Esophagus (tissue), 2 donors: ENCODE data around the gene XPO6. TPM values are rescaled to one million over a fixed set of nuclear protein-coding genes. Genes with fewer than 3 reads are reported as not detected.
"Not testable (repeated sequence)": the region's sequence is repeated elsewhere in the genome, so short reads cannot be mapped to it uniquely, and the experiment has no call there.

ENCODE experiments used
- H3K27ac ChIP-seq, 2 donors: one replicate each; pipeline ENCODE4 v1.5.1; 2013; ENCODE audit warnings: low read depth in 2 of 2, mild to moderate bottlenecking in 2 of 2, inconsistent platforms in 1 of 2, low read length in 1 of 2, moderate library complexity in 1 of 2
- H3K27me3 ChIP-seq, 2 donors: one replicate each; pipeline ENCODE4 v1.6.1; 2013; ENCODE audit warnings: low read length in 2 of 2, control low read depth in 1 of 2, mild to moderate bottlenecking in 1 of 2; ENCODE audit not compliant: insufficient read depth in 2 of 2, control insufficient read depth in 1 of 2
- H3K36me3 ChIP-seq, 2 donors: one replicate each; pipeline ENCODE4 v1.6.1; 2013; ENCODE audit warnings: low read length in 1 of 2; ENCODE audit not compliant: control insufficient read depth in 2 of 2, insufficient read depth in 2 of 2
- H3K4me1 ChIP-seq, 2 donors: one replicate each; pipeline ENCODE4 v1.6.1; 2013; ENCODE audit warnings: low read length in 1 of 2; ENCODE audit not compliant: control insufficient read depth in 2 of 2, insufficient read depth in 2 of 2
- H3K4me3 ChIP-seq, 2 donors: one replicate each; pipeline ENCODE4 v1.5.1; 2013; ENCODE audit warnings: low read length in 2 of 2, mild to moderate bottlenecking in 2 of 2, low read depth in 1 of 2, moderate library complexity in 1 of 2
- H3K9me3 ChIP-seq, 2 donors: one replicate each; pipeline ENCODE4 v1.6.1; 2013; ENCODE audit warnings: mild to moderate bottlenecking in 2 of 2, low read depth in 1 of 2, low read length in 1 of 2, moderate library complexity in 1 of 2; ENCODE audit not compliant: control insufficient read depth in 2 of 2, insufficient read depth in 1 of 2
- WGBS, 2 donors: extraction: QIAGEN DNeasy Blood & Tissue Kit; methylation state at CpG; one replicate each; pipeline ENCODE4 v1.1.7; 2013; 5-methylcytosine and 5-hydroxymethylcytosine counted together
- polyA plus RNA-seq, 2 donors: library from polyadenylated mRNA; stranded (reverse); fragments of 200-250 nt; gene quantifications; one replicate each; pipeline ENCODE4 v1.2.3, GENCODE V29; 2013
- donor health status: healthy with polysubstance abuse.
- donor health status: Bipolar disorder and iron deficiency.

Gene XPO6
- polyA plus RNA-seq, 2 donors: 50.6 to 52.1 TPM

DNA sequence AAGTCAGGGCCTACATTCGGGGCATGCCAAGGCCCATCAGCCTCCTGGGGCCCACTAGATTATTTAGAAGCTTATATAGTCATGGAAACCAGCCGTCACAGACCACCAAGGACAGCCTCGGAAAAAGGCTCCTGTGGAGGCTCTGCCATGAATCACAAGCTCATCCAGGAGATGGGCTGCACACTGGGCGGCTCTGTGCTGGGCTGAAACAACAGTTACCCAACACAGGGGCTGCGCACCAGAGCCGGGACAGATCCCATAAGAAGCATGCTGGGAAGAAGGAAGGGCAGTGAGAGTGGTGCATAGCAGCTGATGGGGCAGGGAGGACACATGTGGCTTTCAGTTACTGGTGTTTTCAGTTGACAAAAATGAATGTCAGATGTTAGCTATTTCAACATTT is 80.6 kb downstream of the XPO6 start:
- Histone ChIP-seq H3K4me1 (peaks cover 2 to 3% of the 10 kb centered on the region in 2 donors), H3K27ac (peak overlapping the region; percentile 22 to 33), H3K4me3 (no peak overlapping the region), H3K27me3 (no peaks in the 10 kb centered on the region), H3K9me3 (no peaks in the 10 kb centered on the region), H3K36me3 (peaks cover 5 to 40% of the 10 kb centered on the region in 2 donors)
- WGBS, 2 donors: 82 to 91% methylated on average over 6 of the region's 6 CpGs

DNA sequence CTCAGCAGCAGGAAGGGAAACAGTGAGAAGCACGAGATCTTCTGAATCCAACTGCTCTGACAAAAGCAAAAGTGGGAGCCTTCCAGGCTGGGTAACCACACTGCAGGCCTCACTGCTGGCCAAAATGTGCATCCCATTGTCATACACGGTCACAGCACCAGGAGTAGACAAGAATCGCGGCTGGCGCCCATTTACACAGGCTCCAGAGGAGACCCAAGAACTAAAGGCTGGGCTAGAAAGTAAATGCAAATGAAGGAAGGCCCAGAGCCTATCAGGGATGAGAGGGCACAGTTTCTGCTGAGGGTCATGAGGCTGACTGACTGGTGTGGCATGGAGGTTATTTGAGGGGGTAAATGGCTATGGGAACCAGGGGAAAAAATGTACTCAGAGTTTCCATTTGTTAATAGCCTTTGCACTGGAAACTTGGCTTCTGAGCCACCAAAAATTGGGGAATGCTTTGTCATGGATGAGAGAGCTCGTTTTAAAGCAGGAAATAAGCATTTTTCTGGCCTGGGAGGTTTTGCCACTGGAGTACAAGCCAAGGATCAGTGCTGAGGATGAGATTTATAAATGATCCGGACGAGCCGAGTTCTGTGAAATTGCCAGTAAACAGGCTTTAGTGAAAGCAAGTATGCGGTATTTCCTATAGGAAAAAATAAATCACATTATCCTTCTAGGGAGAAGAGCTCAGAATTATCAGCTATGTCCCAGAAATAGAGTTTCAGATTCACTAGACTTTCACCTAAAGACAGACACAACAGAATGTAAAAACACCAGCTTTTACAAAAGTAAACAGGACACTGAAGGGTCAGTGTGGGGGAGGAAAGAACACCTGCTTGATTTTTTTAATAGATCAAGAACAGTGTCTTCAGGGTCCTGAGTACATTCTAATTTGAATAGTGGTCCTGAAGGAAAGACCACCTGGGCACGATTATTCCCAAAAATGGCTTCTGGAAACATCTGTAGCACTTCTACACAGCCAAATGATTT is 81.4 kb downstream of the XPO6 start:
- Histone ChIP-seq H3K4me1 (peaks cover 2 to 3% of the 10 kb centered on the region in 2 donors), H3K36me3 (peaks cover 5 to 48% of the 10 kb centered on the region in 2 donors), H3K27ac (peak overlapping the region; percentile 28 to 33), H3K4me3 (no peak overlapping the region), H3K27me3 (no peaks in the 10 kb centered on the region), H3K9me3 (no peaks in the 10 kb centered on the region)
- 68 to 79% methylated on average over 11 of the region's 11 CpGs for WGBS, 2 donors

DNA sequence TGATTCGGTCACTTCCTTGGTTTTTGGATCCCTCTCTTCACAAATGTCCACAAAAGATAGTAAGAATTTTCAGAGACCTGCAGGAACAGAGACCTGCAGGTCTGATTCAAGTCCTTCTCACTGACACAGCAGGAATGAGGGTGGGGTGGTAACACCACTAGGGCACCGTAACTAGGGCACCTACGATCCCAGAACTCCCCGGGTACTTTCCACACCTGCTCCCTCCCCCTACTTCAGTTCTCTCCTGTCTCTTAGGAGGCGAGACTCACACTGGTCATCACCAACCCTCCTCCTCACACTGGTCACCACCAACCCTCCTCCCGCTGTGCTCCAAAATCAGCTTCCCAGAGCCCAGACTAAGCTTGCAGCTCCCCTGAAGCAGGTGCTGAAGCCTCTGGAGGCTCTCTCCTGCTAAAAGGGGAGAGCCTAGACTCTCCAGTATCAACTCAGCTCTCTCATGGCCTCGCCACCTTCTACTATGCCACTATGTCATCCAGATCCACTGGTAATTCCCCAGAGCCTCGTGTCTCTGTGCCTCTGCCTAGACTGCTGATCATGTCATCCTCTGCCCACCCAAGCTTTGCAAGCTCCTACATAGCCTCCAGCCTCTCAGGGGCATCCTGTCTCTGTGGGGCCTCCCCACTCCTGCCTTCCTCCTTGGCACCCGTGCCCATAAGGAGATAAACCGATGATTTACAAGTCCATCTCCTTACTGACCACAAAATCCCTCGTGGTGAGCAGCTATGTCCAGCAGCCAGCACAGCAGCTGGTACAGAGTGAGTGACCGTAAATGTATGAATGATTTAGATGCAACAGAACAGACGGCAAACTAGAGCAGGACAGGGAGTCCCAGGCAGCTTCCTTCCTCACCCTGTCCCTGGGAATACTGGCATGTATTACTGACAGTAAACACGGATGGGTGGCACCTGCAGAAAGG is 84.8 kb downstream of the XPO6 start:
- H3K36me3 ChIP-seq: peaks cover 8 to 49% of the 10 kb centered on the region in 2 donors
- H3K9me3 ChIP-seq: no peaks in the 10 kb centered on the region
- WGBS, 2 donors: 92 to 93% methylated on average over 14 of the region's 14 CpGs
- no peaks in the 10 kb centered on the region for H3K27me3 ChIP-seq
- no peak overlapping the region for H3K27ac ChIP-seq
- H3K4me3 ChIP-seq: no peak overlapping the region
- H3K4me1 ChIP-seq: peaks cover 2 to 3% of the 10 kb centered on the region in 2 donors

DNA sequence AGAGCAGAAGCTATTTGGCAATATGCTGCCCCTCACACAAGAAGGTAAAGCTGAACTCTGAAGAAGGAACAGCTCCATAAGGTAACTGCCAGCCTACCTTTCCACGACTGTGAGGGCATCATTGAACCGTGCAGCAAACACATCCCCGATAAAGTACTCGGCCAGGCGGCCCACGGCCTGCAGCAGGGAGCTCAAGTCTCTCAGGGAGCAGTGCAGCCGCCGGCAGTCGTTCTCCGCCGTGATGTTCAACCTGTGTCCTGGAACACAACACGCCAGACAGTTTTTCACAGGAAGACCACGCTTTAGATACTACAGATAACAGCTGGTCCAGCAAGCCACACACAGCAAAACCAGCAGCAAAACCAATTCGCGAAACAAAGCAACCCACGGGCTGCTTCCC is 86.2 kb downstream of the XPO6 start:
- peaks cover 12 to 46% of the 10 kb centered on the region in 2 donors for H3K36me3 ChIP-seq
- 93 to 96% methylated on average over 16 of the region's 16 CpGs for WGBS, 2 donors
- no peaks in the 10 kb centered on the region for H3K27me3 ChIP-seq
- no peak overlapping the region for H3K4me3 ChIP-seq
- no peaks in the 10 kb centered on the region for H3K9me3 ChIP-seq
- H3K4me1 ChIP-seq: peaks cover 2 to 3% of the 10 kb centered on the region in 2 donors
- no peak overlapping the region for H3K27ac ChIP-seq

DNA sequence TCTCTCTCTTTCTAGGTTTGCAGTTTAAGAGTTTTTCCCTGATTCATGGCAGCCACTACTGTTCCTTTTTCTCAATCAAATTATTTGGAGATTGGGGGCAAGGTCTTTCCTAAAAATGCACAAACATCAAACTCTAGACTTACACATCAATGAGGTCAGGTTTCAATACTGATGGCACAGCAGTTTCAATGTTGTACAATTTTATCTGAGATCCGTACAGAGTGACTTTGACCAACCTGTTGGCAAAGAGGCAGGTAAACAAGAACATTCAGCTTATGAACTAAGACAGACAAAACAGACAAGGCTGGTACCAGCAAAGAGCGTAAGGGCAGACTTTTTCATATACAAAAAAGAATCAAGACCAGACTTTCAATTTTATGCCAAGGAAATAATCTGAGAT is 90.2 kb downstream of the XPO6 start:
- Histone ChIP-seq H3K27me3 (no peaks in the 10 kb centered on the region), H3K27ac (no peak overlapping the region), H3K9me3 (no peaks in the 10 kb centered on the region), H3K4me1 (no peaks in the 10 kb centered on the region), H3K4me3 (no peak overlapping the region), H3K36me3 (peaks cover 7 to 34% of the 10 kb centered on the region in 2 donors)
- WGBS, 2 donors: 85 to 89% methylated on average over 2 of the region's 2 CpGs

DNA sequence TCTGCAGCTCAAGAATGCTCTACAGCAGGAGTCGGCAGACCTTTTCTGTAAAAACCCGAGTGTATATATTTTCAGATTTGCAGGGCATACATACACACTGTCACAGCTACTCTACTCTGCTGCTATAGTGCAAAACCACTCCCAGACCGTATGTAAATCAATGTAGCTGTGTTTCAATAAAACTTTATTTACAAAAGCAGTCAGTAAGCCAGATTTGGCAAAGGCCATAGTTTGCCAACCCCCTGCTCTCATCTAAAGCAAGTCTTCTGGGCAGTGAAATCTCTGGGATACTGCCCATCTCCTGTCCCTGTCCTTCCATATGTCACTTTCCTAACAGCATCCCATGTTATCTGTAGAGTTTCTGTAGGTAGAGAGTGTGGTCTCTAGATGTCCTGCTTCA is 91.0 kb downstream of the XPO6 start:
- Histone ChIP-seq H3K27ac (no peak overlapping the region), H3K4me1 (no peaks in the 10 kb centered on the region), H3K27me3 (no peaks in the 10 kb centered on the region), H3K36me3 (peaks cover 7 to 30% of the 10 kb centered on the region in 2 donors), H3K9me3 (no peaks in the 10 kb centered on the region), H3K4me3 (no peak overlapping the region)
- 83 to 88% methylated on average over 3 of the region's 3 CpGs for WGBS, 2 donors

DNA sequence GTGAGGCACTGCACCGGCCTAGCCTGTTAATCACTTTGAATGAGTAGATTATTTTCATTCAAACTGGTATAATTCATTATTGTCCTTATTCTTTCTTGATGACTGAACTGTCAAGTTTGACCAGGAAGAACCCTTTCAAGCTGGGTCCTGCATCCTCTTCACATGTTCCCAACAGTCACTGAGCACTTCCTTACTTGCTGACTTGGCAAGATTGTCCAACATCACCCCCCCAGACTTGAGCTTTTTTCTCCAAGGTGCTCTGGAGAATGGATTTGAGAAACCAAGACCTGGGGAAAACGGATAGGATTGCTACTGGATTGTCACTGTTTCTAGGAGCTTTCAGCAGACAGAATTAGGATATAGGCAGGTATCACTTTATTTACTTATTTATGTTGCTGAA is 93.1 kb downstream of the XPO6 start:
- Histone ChIP-seq H3K27me3 (no peaks in the 10 kb centered on the region), H3K9me3 (no peaks in the 10 kb centered on the region), H3K36me3 (peaks cover 9 to 23% of the 10 kb centered on the region in 2 donors), H3K4me1 (no peaks in the 10 kb centered on the region), H3K27ac (no peak overlapping the region), H3K4me3 (no peak overlapping the region)
- 34 to 42% methylated on average over 2 of the region's 2 CpGs for WGBS, 2 donors

DNA sequence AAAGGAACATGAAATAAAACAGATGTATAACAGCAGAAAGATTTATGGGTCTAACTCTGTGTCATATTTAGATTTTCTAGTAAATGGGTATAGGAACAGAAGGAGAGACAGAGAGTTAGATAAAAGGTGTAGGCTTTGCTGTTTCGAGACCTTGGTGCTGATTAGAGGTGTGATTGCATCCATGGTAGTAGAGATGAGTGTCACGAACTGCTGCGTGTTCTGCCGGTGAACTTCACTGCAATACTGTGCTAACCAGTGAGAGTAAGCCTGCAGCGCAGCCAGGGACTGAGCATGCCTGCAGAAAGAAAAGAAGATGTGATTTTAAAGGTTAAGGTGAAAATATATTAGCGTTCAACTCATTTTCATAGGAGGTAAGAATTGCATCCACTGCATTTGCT is 94.6 kb downstream of the XPO6 start:
- Histone ChIP-seq H3K4me1 (no peaks in the 10 kb centered on the region), H3K9me3 (no peaks in the 10 kb centered on the region), H3K36me3 (peaks cover 7 to 26% of the 10 kb centered on the region in 2 donors), H3K27ac (no peak overlapping the region), H3K4me3 (no peak overlapping the region), H3K27me3 (no peaks in the 10 kb centered on the region)
- WGBS, 2 donors: 95 to 98% methylated on average over 6 of the region's 6 CpGs

DNA sequence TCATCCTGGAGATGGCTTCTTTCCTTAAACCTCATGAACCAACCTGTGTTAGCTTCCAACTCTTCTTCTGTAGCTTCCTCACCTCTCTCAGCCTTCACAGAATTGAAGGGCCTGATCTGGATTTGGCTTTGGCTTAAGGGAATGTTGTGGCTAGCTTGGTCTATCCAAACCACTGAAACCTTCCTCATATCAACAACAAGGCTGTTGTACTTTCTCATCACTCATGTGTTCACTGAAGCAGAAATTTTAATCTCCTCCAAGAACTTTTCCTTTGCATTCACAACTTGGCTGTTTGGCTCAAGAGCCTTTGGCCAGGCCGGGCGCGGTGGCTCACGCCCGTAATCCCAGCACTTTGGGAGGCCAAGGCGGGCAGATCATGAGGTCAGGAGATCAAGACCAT is 95.9 kb downstream of the XPO6 start:
- H3K4me1 ChIP-seq, H3K27ac ChIP-seq, H3K9me3 ChIP-seq, H3K27me3 ChIP-seq, H3K4me3 ChIP-seq: not testable (repeated sequence)
- WGBS, 2 donors: 95 to 99% methylated on average over 6 of the region's 6 CpGs
- peaks cover 2 to 28% of the 10 kb centered on the region in 2 donors for H3K36me3 ChIP-seq
